LHCN-M2 (cell line): ENCODE measurements around the gene JARID2. TPM values are rescaled to one million over a fixed set of nuclear protein-coding genes. Genes with fewer than 3 reads are reported as not detected.

Experiments used
- DNase-seq: peaks from one replicate; pipeline ENCODE4 v3.0.0-alpha.2; 2012; ENCODE audit warnings: low read depth
- total RNA-seq: library from RNA; depleted of rRNA; stranded (reverse); fragments of >200 nt; gene quantifications from 2 replicates; pipeline ENCODE4 v1.2.3, GENCODE V29; 2014

The JARID2 gene
- total RNA-seq, 1 experiment from 2014 or later: 3.8 TPM

DNA sequence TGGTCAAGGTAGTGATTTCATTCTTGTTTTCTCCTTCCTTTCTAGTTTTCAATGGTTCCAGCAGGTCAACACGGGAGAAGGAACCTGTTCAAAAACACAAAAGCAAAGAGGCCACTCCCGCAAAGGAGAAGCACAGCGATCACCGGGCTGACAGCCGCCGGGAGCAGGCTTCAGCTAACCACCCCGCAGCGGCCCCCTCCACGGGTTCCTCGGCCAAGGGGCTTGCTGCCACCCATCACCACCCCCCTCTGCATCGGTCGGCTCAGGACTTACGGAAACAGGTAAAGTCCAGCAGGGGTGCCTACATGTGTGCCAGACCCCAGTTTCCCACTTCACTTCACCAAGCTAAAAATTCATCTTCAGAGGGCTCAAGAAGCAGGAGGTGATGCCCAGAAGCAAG is 241.4 kb downstream of the JARID2 start:
- no peak for DNase-seq

GRCh38 chr6:15489261-15489962 is 243.5 kb downstream of the JARID2 start:
- no peak for DNase-seq

GRCh38 chr6:15490242-15491100 is 244.6 kb downstream of the JARID2 start:
- DNase-seq: no peak

GRCh38 chr6:15491255-15491985 is 245.6 kb downstream of the JARID2 start:
- peak; percentile 71 for DNase-seq

GRCh38 chr6:15491986-15492269 is 246.1 kb downstream of the JARID2 start:
- DNase-seq: no peak

DNA sequence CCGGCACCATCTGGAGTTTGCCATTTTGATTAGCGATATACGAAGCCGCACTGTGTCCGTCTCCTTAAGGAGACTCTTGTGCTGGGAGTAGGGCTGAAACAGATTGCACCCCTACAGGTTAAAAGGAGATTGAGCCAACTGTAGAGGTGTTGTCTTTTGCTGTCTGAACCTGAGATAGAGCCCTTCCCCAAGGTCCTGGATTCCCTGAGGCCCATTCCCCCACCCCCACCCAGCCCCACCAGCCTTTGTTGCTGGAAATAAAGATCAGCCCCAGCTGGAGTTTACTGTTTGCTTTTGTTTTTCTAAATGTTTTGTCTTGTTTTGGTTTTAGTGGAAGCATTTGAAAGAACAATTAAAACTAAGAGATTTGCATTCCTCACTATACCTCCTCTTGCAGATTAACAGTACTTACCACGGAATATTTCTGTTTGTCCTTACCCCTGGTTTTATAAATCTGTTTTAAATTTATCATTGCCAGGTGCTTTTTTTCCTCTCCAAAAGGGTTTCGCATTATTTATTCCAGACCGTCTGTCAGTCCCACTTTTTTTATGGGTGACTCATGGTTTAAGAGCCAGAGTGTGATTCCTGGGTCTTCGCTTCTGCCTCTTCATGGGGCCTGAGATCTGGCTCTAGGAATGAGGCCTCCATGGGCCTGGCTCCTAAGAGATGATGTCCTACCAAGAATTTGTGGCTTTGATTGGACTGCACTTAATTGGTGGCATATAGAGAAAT is 247.7 kb downstream of the JARID2 start:
- DNase-seq: no peak

DNA sequence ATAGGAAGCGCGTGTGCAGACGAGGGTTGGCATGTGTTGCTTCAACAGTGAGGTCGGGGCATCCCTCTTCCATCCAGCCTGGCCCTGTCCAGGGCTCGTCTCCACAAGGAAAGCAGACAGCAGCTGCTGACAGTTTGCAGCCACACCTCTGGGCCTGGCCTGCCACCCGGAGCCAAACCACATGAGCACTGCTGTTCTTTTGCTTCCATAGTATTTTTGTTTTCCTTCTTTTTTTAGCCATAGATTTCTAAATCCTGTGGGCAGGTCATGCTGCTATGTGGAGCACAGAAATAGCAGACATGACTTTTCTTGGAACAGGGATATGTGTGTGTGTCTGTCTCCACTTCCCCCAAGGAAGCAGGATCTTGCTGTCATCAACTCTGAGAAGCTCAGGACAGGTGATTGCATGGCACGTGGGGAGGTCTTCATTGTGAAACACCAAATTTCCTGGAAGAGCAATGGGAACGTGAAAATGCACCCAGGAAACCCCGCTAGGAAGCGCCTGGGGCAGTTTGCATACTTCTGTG is 249.6 kb downstream of the JARID2 start:
- peak; percentile 94 for DNase-seq

DNA sequence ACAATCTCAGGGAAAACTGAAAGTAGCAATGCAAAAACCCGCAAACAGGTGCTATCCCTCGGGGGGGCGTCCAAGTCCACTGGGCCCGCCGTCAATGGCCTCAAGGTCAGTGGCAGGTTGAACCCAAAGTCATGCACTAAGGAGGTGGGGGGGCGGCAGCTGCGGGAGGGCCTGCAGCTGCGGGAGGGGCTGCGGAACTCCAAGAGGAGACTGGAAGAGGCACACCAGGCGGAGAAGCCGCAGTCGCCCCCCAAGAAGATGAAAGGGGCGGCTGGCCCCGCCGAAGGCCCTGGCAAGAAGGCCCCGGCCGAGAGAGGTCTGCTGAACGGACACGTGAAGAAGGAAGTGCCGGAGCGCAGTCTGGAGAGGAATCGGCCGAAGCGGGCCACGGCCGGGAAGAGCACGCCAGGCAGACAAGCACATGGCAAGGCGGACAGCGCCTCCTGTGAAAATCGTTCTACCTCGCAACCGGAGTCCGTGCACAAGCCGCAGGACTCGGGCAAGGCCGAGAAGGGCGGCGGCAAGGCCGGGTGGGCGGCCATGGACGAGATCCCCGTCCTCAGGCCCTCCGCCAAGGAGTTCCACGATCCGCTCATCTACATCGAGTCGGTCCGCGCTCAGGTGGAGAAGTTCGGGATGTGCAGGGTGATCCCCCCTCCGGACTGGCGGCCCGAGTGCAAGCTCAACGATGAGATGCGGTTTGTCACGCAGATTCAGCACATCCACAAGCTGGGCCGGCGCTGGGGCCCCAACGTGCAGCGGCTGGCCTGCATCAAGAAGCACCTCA is 250.7 kb downstream of the JARID2 start:
- DNase-seq: no peak

DNA sequence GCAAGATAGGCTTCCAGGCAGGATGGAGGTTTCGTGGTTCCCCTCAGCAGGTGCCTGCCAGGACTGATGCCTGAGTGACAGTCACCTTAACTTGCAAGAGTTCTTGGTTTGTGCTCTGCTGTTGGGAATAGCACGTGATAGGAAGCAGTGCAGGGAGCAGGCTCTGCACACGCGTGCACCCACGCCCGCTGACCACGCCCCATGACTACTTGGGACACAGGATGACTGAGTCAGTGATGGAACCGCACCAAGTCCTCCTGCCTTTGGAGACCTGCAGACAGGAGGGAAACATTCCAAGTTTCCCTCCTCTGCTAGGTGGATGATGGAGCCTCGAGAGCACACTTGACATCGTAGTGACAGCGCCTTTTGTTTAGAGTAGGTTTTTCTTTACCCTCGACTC is 252.8 kb downstream of the JARID2 start:
- no peak for DNase-seq

- DNase-seq: no peak
Observed at GRCh38 chr6:15499125-15499524, 253.3 kb downstream of the JARID2 start.

- no peak for DNase-seq
Observed at GRCh38 chr6:15499591-15499990, 253.7 kb downstream of the JARID2 start.

- DNase-seq: no peak
Observed at GRCh38 chr6:15500078-15500740, 254.3 kb downstream of the JARID2 start.

- DNase-seq: no peak
Observed at GRCh38 chr6:15500901-15501825, 255.3 kb downstream of the JARID2 start.

GRCh38 chr6:15501826-15502445 is 256.1 kb downstream of the JARID2 start:
- DNase-seq: no peak

- DNase-seq: no peak
Observed at GRCh38 chr6:15502446-15503345, 256.8 kb downstream of the JARID2 start.

DNA sequence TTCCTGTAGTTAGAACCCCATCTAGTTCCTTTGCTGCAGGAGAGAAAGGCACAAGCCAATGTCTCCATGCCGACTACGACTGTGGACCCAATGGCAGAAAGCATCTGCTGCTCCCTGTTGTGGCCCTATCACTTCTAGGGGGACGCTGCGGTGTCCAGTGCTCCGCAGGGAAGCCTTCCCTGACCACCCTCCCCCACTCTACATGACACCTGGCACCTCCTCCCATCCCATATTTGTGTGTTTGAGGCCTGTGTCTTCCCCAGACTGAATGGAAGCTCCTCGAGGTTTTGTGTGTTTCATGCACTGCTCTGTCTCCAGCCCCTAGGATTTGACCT is 257.4 kb downstream of the JARID2 start:
- no peak for DNase-seq

- DNase-seq: no peak
Observed at GRCh38 chr6:15504040-15504495, 258.2 kb downstream of the JARID2 start.
